Caco-2 (cell line): Measurements from ENCODE around the gene WNK2. TPM values are rescaled to one million over a fixed set of nuclear protein-coding genes. Genes with fewer than 3 reads are reported as not detected.

Experiments used
- BruUV-seq: library from RNA; stranded (reverse); fragments of 400-500 nt; replicated peaks from 2 replicates; lab custom pipeline; 2021; lab: Mats Ljungman, UMichigan
- CTCF ChIA-PET: fragments of 300-600 bp; sonication (Branson Sonifier 250); formaldehyde crosslinking; loops from one replicate; lab custom pipeline; 2022; ENCODE audit warnings: antibody characterized with exemption; lab: Charles Lee
- POLR2A ChIA-PET: fragments of 300-600 bp; sonication (Branson Sonifier 250); formaldehyde crosslinking; loops from one replicate; lab custom pipeline; 2022; ENCODE audit warnings: antibody characterized with exemption; lab: Charles Lee
- DNase-seq, 2 experiments: peaks; one replicate each; pipeline versions ENCODE4 v3.0.0 to v3.0.0-alpha.2; 2020 to 2022
- H3K27me3 ChIP-seq: replicated peaks from 2 replicates; pipeline ENCODE4 v1.6.0; 2011; ENCODE audit warnings: low read length; ENCODE audit not compliant: control insufficient read depth, insufficient read depth
- H3K36me3 ChIP-seq: 2 replicates; pipeline ENCODE4 v1.5.1; 2011; ENCODE audit warnings: low read length; ENCODE audit not compliant: control insufficient read depth, insufficient read depth
- H3K4me1 ChIP-seq: fragments of 250-450 bp; sonication (Bioruptor Pico); 2 replicates; pipeline ENCODE4 v1.5.1; 2020; ENCODE audit warnings: mild to moderate bottlenecking
- H3K4me3 ChIP-seq: 2 replicates; pipeline ENCODE4 v1.5.1; 2011; ENCODE audit warnings: low read depth, mild to moderate bottlenecking, control low read depth, low read length
- H3K9me3 ChIP-seq: fragments of 250-450 bp; sonication (Bioruptor Pico); 2 replicates; pipeline ENCODE4 v1.5.1; 2020; ENCODE audit warnings: mild to moderate bottlenecking, moderate library complexity
- H3K27ac Mint-ChIP-seq: one replicate; pipeline ENCODE4 v1.8.0; 2022; ENCODE audit warnings: mixed read lengths; ENCODE audit not compliant: unreplicated experiment
- H3K27me3 Mint-ChIP-seq: one replicate; pipeline ENCODE4 v1.8.0; 2022; ENCODE audit warnings: mixed read lengths; ENCODE audit not compliant: insufficient read depth, unreplicated experiment
- H3K36me3 Mint-ChIP-seq: one replicate; pipeline ENCODE4 v1.8.0; 2022; ENCODE audit warnings: mild to moderate bottlenecking, mixed read lengths; ENCODE audit not compliant: insufficient read depth, unreplicated experiment
- H3K4me1 Mint-ChIP-seq: one replicate; pipeline ENCODE4 v1.8.0; 2022; ENCODE audit warnings: low read depth, mixed read lengths; ENCODE audit not compliant: unreplicated experiment
- H3K4me3 Mint-ChIP-seq: one replicate; pipeline ENCODE4 v1.8.0; 2022; ENCODE audit warnings: mild to moderate bottlenecking, moderate library complexity, mixed read lengths; ENCODE audit not compliant: unreplicated experiment
- H3K9me3 Mint-ChIP-seq: one replicate; pipeline ENCODE4 v1.8.0; 2022; ENCODE audit warnings: mixed read lengths; ENCODE audit not compliant: unreplicated experiment
- CTCF ChIP-seq, 2 experiments: fragments of 200-600 bp in 1 of 2; IDR thresholded peaks; 1 replicate in 1 of 2; 2 replicates in 1 of 2; pipeline versions ENCODE4 v1.5.1 to v1.8.0; 2011 to 2022; ENCODE audit warnings: antibody characterized with exemption in 1 of 2, control low read depth in 1 of 2, inconsistent platforms in 1 of 2, low read depth in 1 of 2, low read length in 1 of 2, mild to moderate bottlenecking in 1 of 2, moderate library complexity in 1 of 2; ENCODE audit not compliant: insufficient read depth in 1 of 2, severe bottlenecking in 1 of 2, unreplicated experiment in 1 of 2
- intact Hi-C: fragments of 100-400 bp; cut with micrococcal nuclease; formaldehyde crosslinking; loops from one replicate; pipeline ENCODE4 v1.10.0; 2022; ENCODE audit not compliant: unreplicated experiment
- total RNA-seq: library from RNA; stranded (reverse); gene quantifications from 2 replicates; pipeline ENCODE4 v1.2.3, GENCODE V29; 2022

Gene WNK2
- total RNA-seq, 1 experiment from 2014 or later: 21.7 TPM

GRCh38 chr9:93182572-93182971, 1.4 kb upstream of the WNK2 start:
- Mint-ChIP-seq H3K4me3 (no peak overlapping the region), H3K9me3 (no peaks in the 10 kb centered on the region), H3K36me3 (peaks cover 4% of the 10 kb centered on the region), H3K27me3 (no peaks in the 10 kb centered on the region), H3K27ac (no peak overlapping the region), H3K4me1 (no peaks in the 10 kb centered on the region)
- TF ChIP-seq CTCF (IDR thresholded peaks at IDR 0.05; ENCODE audit: insufficient read depth in 1 of 2, low read depth in 1 of 2, low read length in 1 of 2, severe bottlenecking in 1 of 2, unreplicated experiment in 1 of 2): no peak
- BruUV-seq: no TSS peak
- no peaks in the 10 kb centered on the region for H3K9me3 ChIP-seq
- DNase-seq: no peak
- no peak overlapping the region for H3K4me3 ChIP-seq
- no peaks in the 10 kb centered on the region; the same call in 1 of the 2 replicates for H3K4me1 ChIP-seq
- no peaks in the 10 kb centered on the region for H3K27me3 ChIP-seq
- ChIA-PET CTCF (no interaction called here), POLR2A (no interaction called here)
- no peaks in the 10 kb centered on the region for H3K36me3 ChIP-seq
- intact Hi-C loops: no loop called here

GRCh38 chr9:93183131-93183662, 742 bp upstream of the WNK2 start:
- Mint-ChIP-seq H3K4me1 (no peaks in the 10 kb centered on the region), H3K27me3 (no peaks in the 10 kb centered on the region), H3K9me3 (no peaks in the 10 kb centered on the region), H3K36me3 (peaks cover 5% of the 10 kb centered on the region), H3K4me3 (peak overlapping the region; percentile 63), H3K27ac (no peak overlapping the region)
- no peak for TF ChIP-seq CTCF (IDR thresholded peaks at IDR 0.05; ENCODE audit: insufficient read depth in 1 of 2, low read depth in 1 of 2, low read length in 1 of 2, severe bottlenecking in 1 of 2, unreplicated experiment in 1 of 2)
- Histone ChIP-seq H3K4me1 (no peaks in the 10 kb centered on the region; the same call in 1 of the 2 replicates), H3K9me3 (no peaks in the 10 kb centered on the region), H3K36me3 (no peaks in the 10 kb centered on the region), H3K4me3 (peak overlapping the region; percentile 49), H3K27me3 (no peaks in the 10 kb centered on the region)
- BruUV-seq: no TSS peak
- intact Hi-C loops: no loop called here
- no peak for DNase-seq
- CTCF ChIA-PET: no interaction called here
- POLR2A ChIA-PET: no interaction called here

- ChIA-PET POLR2A (no interaction called here), CTCF (no interaction called here)
- H3K9me3 ChIP-seq: no peaks in the 10 kb centered on the region
- no peaks in the 10 kb centered on the region; the same call in 1 of the 2 replicates for H3K4me1 ChIP-seq
- no peaks in the 10 kb centered on the region for H3K36me3 ChIP-seq
- H3K4me3 ChIP-seq: peak overlapping the region; percentile 56
- intact Hi-C loops: no loop called here
- Mint-ChIP-seq H3K4me1 (no peaks in the 10 kb centered on the region), H3K27ac (no peak overlapping the region), H3K4me3 (peak overlapping the region; percentile 70), H3K9me3 (no peaks in the 10 kb centered on the region), H3K36me3 (peaks cover 5% of the 10 kb centered on the region), H3K27me3 (no peaks in the 10 kb centered on the region)
- H3K27me3 ChIP-seq: no peaks in the 10 kb centered on the region
- BruUV-seq: no TSS peak
- peak in 1 of 2 experiments; percentile 38 for DNase-seq
- TF ChIP-seq CTCF (IDR thresholded peaks at IDR 0.05; ENCODE audit: insufficient read depth in 1 of 2, low read depth in 1 of 2, low read length in 1 of 2, severe bottlenecking in 1 of 2, unreplicated experiment in 1 of 2): no peak
Observed at GRCh38 chr9:93184432-93185265, 710 bp downstream of the WNK2 start.
